ENCODE results near the gene RPS27.
"Not testable (repeated sequence)": the region's sequence is repeated elsewhere in the genome, so short reads cannot be mapped to it uniquely, and the experiment has no call there.

RPS27 gene

DNA sequence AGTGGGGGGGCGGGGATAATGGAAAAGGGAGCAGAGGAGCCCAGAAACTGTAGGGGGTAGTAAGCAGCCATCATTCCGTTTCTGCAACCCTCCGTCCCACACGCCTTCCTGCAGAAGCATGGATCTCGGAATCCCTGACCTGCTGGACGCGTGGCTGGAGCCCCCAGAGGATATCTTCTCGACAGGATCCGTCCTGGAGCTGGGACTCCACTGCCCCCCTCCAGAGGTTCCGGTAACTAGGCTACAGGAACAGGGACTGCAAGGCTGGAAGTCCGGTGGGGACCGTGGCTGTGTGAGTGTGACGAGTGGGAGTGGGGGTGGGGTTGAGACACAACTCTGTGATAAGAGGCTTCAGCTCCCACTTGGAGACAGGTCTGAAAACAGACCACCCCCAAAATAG is 22.2 kb upstream of the RPS27 start:
- Mint-ChIP-seq H3K27me3 (ENCODE audit: low read depth) (no peaks in the 10 kb centered on the region), H3K4me1 (ENCODE audit: low read depth) (peaks cover 46% of the 10 kb centered on the region), H3K27ac (no peak overlapping the region), H3K4me3 (peak overlapping the region; percentile 87), H3K36me3 (ENCODE audit: low read depth) (peaks cover 16% of the 10 kb centered on the region), H3K9me3 (no peaks in the 10 kb centered on the region)

DNA sequence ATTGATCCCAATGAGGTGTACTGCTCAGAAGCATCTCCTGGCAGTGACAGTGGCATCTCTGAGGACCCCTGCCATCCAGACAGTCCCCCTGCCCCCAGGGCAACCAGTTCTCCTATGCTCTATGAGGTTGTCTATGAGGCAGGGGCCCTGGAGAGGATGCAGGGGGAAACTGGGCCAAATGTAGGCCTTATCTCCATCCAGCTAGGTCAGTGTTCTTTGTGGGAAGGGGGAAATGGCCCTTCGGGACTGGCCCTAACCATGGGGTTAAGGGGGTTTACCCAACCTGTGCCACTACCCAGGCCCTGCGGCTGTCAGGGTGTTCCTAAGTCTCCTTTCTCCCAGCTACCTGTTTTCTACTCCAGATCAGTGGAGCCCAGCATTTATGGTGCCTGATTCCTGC is 21.6 kb upstream of the RPS27 start:
- Mint-ChIP-seq H3K4me1 (ENCODE audit: low read depth) (peaks cover 43% of the 10 kb centered on the region), H3K27me3 (ENCODE audit: low read depth) (no peaks in the 10 kb centered on the region), H3K27ac (peak overlapping the region; percentile 49), H3K4me3 (peak overlapping the region; percentile 56), H3K9me3 (no peaks in the 10 kb centered on the region), H3K36me3 (ENCODE audit: low read depth) (peaks cover 18% of the 10 kb centered on the region)

GRCh38 chr1:153970346-153970745 is 20.2 kb upstream of the RPS27 start:
- Mint-ChIP-seq H3K9me3 (no peaks in the 10 kb centered on the region), H3K36me3 (ENCODE audit: low read depth) (peaks cover 28% of the 10 kb centered on the region), H3K27ac (no peak overlapping the region), H3K4me3 (no peak overlapping the region), H3K4me1 (ENCODE audit: low read depth) (peaks cover 41% of the 10 kb centered on the region), H3K27me3 (ENCODE audit: low read depth) (no peaks in the 10 kb centered on the region)

- Mint-ChIP-seq H3K4me3 (no peak overlapping the region), H3K4me1 (ENCODE audit: low read depth) (peaks cover 34% of the 10 kb centered on the region), H3K27ac (no peak overlapping the region), H3K27me3 (ENCODE audit: low read depth) (no peaks in the 10 kb centered on the region), H3K36me3 (ENCODE audit: low read depth) (peaks cover 39% of the 10 kb centered on the region), H3K9me3 (no peaks in the 10 kb centered on the region)
These were observed 17.5 kb upstream of the RPS27 start for GRCh38 chr1:153973071-153973470.

DNA sequence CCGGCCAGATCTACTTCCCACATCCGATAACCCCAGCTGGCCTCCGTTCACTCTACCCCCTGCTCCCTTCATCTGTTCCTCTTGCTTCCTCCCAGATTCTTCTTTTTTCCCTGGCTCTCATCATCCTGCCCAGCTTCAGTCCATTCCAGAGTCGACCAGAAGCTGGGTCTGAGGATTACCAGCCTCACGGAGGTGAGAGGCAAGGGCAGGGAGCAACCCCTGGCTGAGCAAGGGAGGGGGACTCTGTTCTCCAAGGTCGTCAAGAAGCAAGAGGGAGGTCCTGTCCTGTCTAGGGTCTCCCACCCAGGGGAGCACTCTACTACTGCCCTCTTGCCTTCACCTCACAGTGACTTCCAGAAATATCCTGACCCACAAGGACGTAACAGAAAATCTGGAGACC is 17.0 kb upstream of the RPS27 start:
- Mint-ChIP-seq H3K4me3 (no peak overlapping the region), H3K27me3 (ENCODE audit: low read depth) (no peaks in the 10 kb centered on the region), H3K4me1 (ENCODE audit: low read depth) (peaks cover 37% of the 10 kb centered on the region), H3K9me3 (no peaks in the 10 kb centered on the region), H3K36me3 (ENCODE audit: low read depth) (peaks cover 39% of the 10 kb centered on the region), H3K27ac (no peak overlapping the region)

DNA sequence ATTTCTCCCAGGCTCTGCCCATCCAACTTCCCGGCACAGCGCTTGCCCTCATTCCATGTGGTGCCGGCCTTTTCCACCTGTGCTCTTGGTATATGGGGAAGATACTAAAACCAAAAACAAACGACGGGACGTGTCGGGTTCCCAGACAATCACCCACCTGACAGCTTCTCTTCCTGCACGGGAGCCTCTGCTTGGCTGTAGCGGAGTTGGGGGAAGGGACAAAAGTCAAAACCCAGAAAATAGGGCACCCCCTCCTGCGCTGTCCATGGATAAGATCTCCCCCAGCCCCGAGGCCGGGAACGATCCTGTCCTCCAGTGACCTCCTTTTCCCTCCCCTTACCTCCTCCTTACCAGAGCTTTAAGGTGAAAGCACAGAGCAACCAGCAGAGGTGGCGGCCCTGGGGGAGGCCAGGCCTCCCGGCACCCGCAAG is 13.7 kb upstream of the RPS27 start:
- peak overlapping the region; percentile 97 for H3K4me3 Mint-ChIP-seq
- H3K4me1 Mint-ChIP-seq (ENCODE audit: low read depth): peaks cover 35% of the 10 kb centered on the region
- H3K9me3 Mint-ChIP-seq: no peaks in the 10 kb centered on the region
- H3K36me3 Mint-ChIP-seq (ENCODE audit: low read depth): peaks cover 39% of the 10 kb centered on the region
- H3K27ac Mint-ChIP-seq: peak overlapping the region; percentile 93
- no peaks in the 10 kb centered on the region for H3K27me3 Mint-ChIP-seq (ENCODE audit: low read depth)

- Mint-ChIP-seq H3K36me3 (ENCODE audit: low read depth) (peaks cover 39% of the 10 kb centered on the region), H3K27ac (peak within 1 kb of the TSS; percentile 93), H3K9me3 (no peaks in the 10 kb centered on the region), H3K4me3 (peak within 1 kb of the TSS; percentile 97), H3K4me1 (ENCODE audit: low read depth) (peaks cover 28% of the 10 kb centered on the region), H3K27me3 (ENCODE audit: low read depth) (no peaks in the 10 kb centered on the region)
These were observed 13.0 kb upstream of the RPS27 start, which contains the start of gene JTB for GRCh38 chr1:153977250-153978240. Gene JTB, minus strand, starts transcription at chr1:153977674. Its CDS starts 422 bp downstream, at chr1:153977252.

DNA sequence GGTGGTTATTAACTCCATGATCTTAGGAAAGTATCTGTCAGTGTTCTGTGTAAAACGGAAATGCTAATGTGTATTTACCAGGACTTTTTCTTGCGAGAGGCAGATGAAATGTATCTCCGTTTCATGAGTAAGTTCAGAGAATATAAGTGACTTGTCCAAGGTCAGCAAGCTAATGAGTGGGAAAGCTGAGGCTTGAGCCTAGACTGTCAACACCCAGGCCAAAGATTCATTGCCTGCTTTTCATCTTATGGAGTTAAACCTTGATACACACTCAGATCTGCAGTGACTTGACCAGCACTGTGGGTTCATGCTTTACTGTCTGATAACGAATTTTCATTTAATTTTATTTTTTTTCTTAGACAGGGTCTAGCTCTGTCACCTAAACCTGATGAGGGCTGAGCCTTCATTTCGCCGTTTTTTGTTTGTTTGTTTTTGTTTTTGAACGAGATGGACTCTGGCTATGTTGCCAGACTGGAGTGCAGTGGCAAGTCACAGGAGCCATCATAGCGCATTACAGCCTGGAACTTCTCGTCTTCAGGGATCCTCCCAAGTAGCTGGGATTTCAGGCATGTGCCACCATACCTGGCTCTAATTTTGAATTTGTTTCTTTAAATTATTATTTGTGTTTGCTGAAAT is 12.2 kb upstream of the RPS27 start:
- H3K9me3 Mint-ChIP-seq: no peaks in the 10 kb centered on the region
- H3K27me3 Mint-ChIP-seq (ENCODE audit: low read depth): no peaks in the 10 kb centered on the region
- peak overlapping the region; percentile 97 for H3K4me3 Mint-ChIP-seq
- H3K36me3 Mint-ChIP-seq (ENCODE audit: low read depth): peaks cover 32% of the 10 kb centered on the region
- H3K27ac Mint-ChIP-seq: peak overlapping the region; percentile 85
- peaks cover 27% of the 10 kb centered on the region for H3K4me1 Mint-ChIP-seq (ENCODE audit: low read depth)

GRCh38 chr1:153979091-153979490 is 11.5 kb upstream of the RPS27 start:
- H3K9me3 Mint-ChIP-seq; H3K27ac Mint-ChIP-seq; H3K27me3 Mint-ChIP-seq (ENCODE audit: low read depth): not testable (repeated sequence)
- peaks cover 26% of the 10 kb centered on the region for H3K36me3 Mint-ChIP-seq (ENCODE audit: low read depth)
- peaks cover 25% of the 10 kb centered on the region for H3K4me1 Mint-ChIP-seq (ENCODE audit: low read depth)
- H3K4me3 Mint-ChIP-seq: peak overlapping the region; percentile 97

GRCh38 chr1:153981735-153982134 is 8.8 kb upstream of the RPS27 start:
- not testable (repeated sequence) for H3K27me3 Mint-ChIP-seq (ENCODE audit: low read depth); H3K36me3 Mint-ChIP-seq (ENCODE audit: low read depth); H3K9me3 Mint-ChIP-seq; H3K4me3 Mint-ChIP-seq; H3K27ac Mint-ChIP-seq
- peaks cover 29% of the 10 kb centered on the region for H3K4me1 Mint-ChIP-seq (ENCODE audit: low read depth)

DNA sequence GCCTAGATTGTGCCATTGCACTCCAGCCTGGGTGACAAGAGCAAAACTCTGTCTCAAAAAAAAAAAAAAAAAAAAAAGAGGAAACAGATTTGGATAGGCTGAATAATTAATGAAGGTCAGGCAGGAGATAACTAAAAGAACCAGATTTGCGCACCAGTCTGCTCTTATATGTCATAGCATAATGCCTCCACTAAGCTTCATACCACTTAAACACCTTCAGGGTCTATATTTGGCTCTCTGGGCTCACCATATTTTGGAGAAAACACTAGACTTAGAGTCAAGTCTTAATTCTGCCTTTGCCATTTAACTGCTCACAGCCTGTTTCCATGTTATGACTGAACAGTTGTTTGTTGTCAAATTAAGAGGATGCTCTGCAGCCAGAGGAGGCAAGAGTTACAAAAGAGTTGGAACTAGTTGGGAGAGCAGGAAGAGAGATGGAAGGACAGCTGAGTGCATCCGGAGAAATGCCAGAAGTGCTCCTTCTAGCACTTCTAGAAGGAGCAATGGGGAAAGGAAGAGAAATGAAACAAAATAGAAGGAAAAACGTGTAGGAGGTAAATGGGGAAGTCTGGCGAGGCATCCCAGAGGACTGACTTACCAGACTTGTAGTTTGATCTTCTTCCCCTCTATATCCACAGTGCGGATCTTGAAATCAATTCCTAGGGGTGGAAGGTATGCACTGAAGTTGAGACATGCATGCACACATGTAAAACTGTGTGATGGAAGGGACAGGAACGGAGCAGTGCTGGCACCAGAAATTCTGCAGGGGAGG is 6.3 kb upstream of the RPS27 start:
- Mint-ChIP-seq H3K27me3 (ENCODE audit: low read depth) (peaks cover 4% of the 10 kb centered on the region), H3K27ac (no peak overlapping the region), H3K4me3 (no peak overlapping the region), H3K9me3 (no peaks in the 10 kb centered on the region), H3K4me1 (ENCODE audit: low read depth) (peaks cover 24% of the 10 kb centered on the region), H3K36me3 (ENCODE audit: low read depth) (no peaks in the 10 kb centered on the region)

DNA sequence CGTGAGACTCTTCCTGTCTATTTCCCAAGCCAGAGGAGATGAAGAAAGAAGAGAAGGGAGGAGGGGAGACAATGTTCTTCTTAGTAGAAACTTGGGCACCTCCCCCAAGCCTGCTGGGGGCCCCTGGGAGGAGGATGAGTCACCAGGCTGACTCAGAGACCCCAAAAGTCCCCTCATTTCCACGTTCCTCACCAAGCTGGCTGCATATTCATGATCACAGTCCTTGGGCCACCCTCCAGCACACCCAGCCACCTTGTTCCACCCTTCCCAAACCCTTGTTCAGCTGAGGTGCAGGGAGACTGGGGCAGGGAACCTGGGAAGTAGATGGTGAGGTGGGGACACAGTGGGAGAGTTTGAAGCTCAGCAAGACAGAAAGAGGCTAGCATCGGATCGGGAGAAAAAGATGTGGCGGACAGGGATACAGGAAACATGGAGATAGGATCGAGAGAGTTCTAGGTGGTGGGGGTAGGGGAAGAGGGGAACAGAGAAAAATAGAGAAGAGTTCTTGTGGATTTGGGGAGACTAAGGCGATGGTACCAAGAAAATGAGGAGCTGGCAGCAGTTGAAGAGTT is 5.1 kb upstream of the RPS27 start:
- peaks cover 2% of the 10 kb centered on the region for H3K9me3 Mint-ChIP-seq
- peaks cover 28% of the 10 kb centered on the region for H3K4me1 Mint-ChIP-seq (ENCODE audit: low read depth)
- H3K4me3 Mint-ChIP-seq: peak overlapping the region; percentile 64
- H3K27me3 Mint-ChIP-seq (ENCODE audit: low read depth): peaks cover 4% of the 10 kb centered on the region
- peak overlapping the region; percentile 54 for H3K27ac Mint-ChIP-seq
- H3K36me3 Mint-ChIP-seq (ENCODE audit: low read depth): peaks cover 1% of the 10 kb centered on the region

- Mint-ChIP-seq H3K9me3 (peaks cover 3% of the 10 kb centered on the region), H3K4me1 (ENCODE audit: low read depth) (peaks cover 29% of the 10 kb centered on the region), H3K4me3 (peak within 1 kb of the TSS; percentile 64), H3K27ac (peak within 1 kb of the TSS; percentile 80), H3K27me3 (ENCODE audit: low read depth) (peaks cover 4% of the 10 kb centered on the region), H3K36me3 (ENCODE audit: low read depth) (peaks cover 7% of the 10 kb centered on the region)
These were observed 4.4 kb upstream of the RPS27 start, which contains the start of gene RAB13 for GRCh38 chr1:153985941-153986761. Gene RAB13, minus strand, starts transcription at chr1:153986339. Its CDS starts 103 bp downstream, at chr1:153986236.
